GM23338 (cell line): ENCODE data around the gene ALOX15. TPM values are rescaled to one million over a fixed set of nuclear protein-coding genes. Genes with fewer than 3 reads are reported as not detected.

ENCODE experiments used
- JUNB ChIP-seq: IDR thresholded peaks from one replicate; pipeline ENCODE4 v1.6.1; 2016; ENCODE audit warnings: antibody characterized with exemption; ENCODE audit not compliant: unreplicated experiment
- NANOG ChIP-seq: IDR thresholded peaks from 2 replicates; pipeline ENCODE4 v1.6.1; 2016; ENCODE audit warnings: antibody characterized with exemption, borderline replicate concordance
- ZNF331 ChIP-seq: fragments of 250-450 bp; sonication (Bioruptor Pico); IDR thresholded peaks from 2 replicates; pipeline ENCODE4 v1.5.0; 2020; ENCODE audit warnings: low read depth, mild to moderate bottlenecking, moderate library complexity
- polyA plus RNA-seq: library from polyadenylated mRNA; unstranded; fragments of >200 nt; fragmentation: Nextera tagmentation; extraction: Ambion mirVana; gene quantifications from 2 replicates; pipeline ENCODE4 v1.2.1, GENCODE V29; 2016
- total RNA-seq: library from RNA; depleted of rRNA; stranded (reverse); fragments of >200 nt; shearing (Covaris generic); gene quantifications from 2 replicates; pipeline ENCODE4 v1.2.3, GENCODE V29; 2014
- TF ChIP-seq, protein P1 (sequence below): fragments of 250-450 bp; sonication (Bioruptor Pico); IDR thresholded peaks from 2 replicates; pipeline ENCODE4 v1.5.0; 2020; ENCODE audit warnings: mild to moderate bottlenecking, moderate library complexity
- TF ChIP-seq, protein P2 (sequence below): IDR thresholded peaks from one replicate; pipeline ENCODE4 v1.6.1; 2018; ENCODE audit warnings: antibody characterized with exemption; ENCODE audit not compliant: unreplicated experiment

The ALOX15 gene
- total and polyA plus RNA-seq, 2 experiments from 2014 or later, result 1.2 to 1.4 TPM

DNA sequence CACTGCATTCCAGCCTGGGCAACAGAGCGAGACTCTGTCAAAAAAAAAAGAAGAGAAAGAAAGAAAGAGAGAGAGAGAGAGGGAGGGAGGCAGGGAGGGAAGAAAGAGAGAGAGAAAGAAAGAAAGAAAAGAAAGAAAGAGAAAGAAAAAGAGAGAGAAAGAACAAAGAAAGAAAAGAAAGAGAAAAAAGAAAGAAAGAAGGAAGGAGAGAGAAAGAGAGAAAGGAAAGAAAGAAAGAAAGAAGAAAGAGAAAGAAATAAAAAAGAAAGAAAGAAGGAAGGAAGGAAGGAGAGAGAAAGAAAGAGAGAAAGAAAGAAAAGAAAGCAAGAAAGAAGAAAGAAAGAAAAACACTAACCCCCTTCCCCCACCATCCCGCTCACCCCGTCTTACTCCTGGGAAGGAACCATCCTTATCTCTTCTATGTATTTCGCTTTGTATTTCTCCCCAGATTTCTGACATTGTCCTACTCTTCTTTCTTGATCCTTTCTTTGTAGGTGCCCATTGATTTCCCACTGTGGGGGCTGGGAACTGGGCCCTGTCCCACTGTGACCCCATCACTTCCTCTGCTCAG is 20.9 kb downstream of the ALOX15 start (continued):
- TF ChIP-seq, protein P1, sequence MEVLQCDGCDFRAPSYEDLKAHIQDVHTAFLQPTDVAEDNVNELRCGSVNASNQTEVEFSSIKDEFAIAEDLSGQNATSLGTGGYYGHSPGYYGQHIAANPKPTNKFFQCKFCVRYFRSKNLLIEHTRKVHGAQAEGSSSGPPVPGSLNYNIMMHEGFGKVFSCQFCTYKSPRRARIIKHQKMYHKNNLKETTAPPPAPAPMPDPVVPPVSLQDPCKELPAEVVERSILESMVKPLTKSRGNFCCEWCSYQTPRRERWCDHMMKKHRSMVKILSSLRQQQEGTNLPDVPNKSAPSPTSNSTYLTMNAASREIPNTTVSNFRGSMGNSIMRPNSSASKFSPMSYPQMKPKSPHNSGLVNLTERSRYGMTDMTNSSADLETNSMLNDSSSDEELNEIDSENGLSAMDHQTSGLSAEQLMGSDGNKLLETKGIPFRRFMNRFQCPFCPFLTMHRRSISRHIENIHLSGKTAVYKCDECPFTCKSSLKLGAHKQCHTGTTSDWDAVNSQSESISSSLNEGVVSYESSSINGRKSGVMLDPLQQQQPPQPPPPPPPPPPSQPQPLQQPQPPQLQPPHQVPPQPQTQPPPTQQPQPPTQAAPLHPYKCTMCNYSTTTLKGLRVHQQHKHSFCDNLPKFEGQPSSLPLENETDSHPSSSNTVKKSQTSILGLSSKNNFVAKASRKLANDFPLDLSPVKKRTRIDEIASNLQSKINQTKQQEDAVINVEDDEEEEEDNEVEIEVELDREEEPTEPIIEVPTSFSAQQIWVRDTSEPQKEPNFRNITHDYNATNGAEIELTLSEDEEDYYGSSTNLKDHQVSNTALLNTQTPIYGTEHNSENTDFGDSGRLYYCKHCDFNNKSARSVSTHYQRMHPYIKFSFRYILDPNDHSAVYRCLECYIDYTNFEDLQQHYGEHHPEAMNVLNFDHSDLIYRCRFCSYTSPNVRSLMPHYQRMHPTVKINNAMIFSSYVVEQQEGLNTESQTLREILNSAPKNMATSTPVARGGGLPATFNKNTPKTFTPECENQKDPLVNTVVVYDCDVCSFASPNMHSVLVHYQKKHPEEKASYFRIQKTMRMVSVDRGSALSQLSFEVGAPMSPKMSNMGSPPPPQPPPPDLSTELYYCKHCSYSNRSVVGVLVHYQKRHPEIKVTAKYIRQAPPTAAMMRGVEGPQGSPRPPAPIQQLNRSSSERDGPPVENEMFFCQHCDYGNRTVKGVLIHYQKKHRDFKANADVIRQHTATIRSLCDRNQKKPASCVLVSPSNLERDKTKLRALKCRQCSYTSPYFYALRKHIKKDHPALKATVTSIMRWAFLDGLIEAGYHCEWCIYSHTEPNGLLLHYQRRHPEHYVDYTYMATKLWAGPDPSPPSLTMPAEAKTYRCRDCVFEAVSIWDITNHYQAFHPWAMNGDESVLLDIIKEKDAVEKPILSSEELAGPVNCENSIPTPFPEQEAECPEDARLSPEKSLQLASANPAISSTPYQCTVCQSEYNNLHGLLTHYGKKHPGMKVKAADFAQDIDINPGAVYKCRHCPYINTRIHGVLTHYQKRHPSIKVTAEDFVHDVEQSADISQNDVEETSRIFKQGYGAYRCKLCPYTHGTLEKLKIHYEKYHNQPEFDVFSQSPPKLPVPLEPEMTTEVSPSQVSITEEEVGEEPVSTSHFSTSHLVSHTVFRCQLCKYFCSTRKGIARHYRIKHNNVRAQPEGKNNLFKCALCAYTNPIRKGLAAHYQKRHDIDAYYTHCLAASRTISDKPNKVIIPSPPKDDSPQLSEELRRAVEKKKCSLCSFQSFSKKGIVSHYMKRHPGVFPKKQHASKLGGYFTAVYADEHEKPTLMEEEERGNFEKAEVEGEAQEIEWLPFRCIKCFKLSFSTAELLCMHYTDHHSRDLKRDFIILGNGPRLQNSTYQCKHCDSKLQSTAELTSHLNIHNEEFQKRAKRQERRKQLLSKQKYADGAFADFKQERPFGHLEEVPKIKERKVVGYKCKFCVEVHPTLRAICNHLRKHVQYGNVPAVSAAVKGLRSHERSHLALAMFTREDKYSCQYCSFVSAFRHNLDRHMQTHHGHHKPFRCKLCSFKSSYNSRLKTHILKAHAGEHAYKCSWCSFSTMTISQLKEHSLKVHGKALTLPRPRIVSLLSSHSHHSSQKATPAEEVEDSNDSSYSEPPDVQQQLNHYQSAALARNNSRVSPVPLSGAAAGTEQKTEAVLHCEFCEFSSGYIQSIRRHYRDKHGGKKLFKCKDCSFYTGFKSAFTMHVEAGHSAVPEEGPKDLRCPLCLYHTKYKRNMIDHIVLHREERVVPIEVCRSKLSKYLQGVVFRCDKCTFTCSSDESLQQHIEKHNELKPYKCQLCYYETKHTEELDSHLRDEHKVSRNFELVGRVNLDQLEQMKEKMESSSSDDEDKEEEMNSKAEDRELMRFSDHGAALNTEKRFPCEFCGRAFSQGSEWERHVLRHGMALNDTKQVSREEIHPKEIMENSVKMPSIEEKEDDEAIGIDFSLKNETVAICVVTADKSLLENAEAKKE (CRISPR knock-in tag), result no peak
- TF ChIP-seq ZNF331 (CRISPR knock-in tag), result no peak
- TF ChIP-seq JUNB, result no peak
- TF ChIP-seq, protein P2, sequence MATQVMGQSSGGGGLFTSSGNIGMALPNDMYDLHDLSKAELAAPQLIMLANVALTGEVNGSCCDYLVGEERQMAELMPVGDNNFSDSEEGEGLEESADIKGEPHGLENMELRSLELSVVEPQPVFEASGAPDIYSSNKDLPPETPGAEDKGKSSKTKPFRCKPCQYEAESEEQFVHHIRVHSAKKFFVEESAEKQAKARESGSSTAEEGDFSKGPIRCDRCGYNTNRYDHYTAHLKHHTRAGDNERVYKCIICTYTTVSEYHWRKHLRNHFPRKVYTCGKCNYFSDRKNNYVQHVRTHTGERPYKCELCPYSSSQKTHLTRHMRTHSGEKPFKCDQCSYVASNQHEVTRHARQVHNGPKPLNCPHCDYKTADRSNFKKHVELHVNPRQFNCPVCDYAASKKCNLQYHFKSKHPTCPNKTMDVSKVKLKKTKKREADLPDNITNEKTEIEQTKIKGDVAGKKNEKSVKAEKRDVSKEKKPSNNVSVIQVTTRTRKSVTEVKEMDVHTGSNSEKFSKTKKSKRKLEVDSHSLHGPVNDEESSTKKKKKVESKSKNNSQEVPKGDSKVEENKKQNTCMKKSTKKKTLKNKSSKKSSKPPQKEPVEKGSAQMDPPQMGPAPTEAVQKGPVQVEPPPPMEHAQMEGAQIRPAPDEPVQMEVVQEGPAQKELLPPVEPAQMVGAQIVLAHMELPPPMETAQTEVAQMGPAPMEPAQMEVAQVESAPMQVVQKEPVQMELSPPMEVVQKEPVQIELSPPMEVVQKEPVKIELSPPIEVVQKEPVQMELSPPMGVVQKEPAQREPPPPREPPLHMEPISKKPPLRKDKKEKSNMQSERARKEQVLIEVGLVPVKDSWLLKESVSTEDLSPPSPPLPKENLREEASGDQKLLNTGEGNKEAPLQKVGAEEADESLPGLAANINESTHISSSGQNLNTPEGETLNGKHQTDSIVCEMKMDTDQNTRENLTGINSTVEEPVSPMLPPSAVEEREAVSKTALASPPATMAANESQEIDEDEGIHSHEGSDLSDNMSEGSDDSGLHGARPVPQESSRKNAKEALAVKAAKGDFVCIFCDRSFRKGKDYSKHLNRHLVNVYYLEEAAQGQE, result no peak
- TF ChIP-seq NANOG, result no peak
